Inferior parietal cortex (tissue), 1 donor: ENCODE data around the gene TUBA4A.
"Not testable (repeated sequence)": the region's sequence is repeated elsewhere in the genome, so short reads cannot be mapped to it uniquely, and the experiment has no call there.

Source experiments
- DNase-seq: peaks from one replicate; pipeline ENCODE4 v3.0.0-alpha.2; 2016; ENCODE audit errors: extremely low spot score

Gene TUBA4A

DNA sequence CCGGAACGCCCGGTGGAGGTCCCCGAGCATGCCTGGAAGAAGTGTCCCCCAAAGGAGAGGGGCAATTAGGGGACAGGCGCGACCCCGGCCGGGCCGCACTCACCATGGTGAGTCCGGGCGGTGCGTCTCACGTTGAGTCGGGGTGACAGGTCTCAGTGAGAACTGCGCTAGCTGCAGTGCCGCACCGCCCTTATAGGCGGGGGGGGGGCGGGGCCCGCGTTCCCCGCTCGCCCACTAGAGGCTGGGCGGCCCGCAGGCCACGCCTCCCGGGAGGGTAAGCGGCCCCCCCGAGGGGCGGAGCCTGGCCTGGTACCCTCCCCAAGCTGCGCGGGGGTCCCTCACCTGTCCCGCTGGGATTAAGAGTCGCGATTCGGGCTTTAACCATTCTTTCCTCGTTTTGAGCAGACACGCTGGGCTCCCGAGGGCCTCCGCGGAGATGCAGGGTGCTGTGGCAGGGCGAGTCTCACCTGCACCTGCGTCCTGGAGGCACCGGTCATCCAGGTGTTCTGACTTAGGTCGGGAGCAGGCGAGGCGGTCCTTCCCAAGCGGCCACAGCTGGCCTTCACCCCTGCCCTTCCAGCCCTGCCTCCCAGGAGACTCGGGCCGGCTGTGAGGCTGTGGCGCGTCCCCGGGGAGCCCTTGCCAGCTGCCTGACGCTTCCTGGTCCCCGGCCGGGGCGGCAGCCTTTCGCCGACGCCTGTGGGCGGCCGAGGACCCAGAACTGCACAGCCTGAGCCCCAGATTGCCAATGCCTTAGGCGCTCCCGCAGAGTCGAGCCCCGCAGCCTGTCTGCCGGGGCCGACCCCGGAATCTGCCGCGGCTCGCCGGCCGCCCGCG lies at the start of gene TUBA4A:
TSS of gene TUBA4A (minus strand) at position 166 of the 837 bp plus-strand sequence. CDS start at position 106, 60 bp downstream.
- peak; percentile 77 for DNase-seq

- no peak for DNase-seq
Observed at GRCh38 chr2:219302412-219302968, 48.8 kb upstream of the TUBA4A start.

- DNase-seq, result no peak
Observed at GRCh38 chr2:219300022-219300421, 46.3 kb upstream of the TUBA4A start.

- DNase-seq, result no peak
Observed at GRCh38 chr2:219299372-219299760, 45.6 kb upstream of the TUBA4A start.

GRCh38 chr2:219298759-219299371 lies 45.1 kb upstream of the TUBA4A start:
- DNase-seq, result peak; percentile 85

- no peak for DNase-seq
Observed at GRCh38 chr2:219297766-219298456, 44.2 kb upstream of the TUBA4A start.

GRCh38 chr2:219296631-219297391 lies 43.1 kb upstream of the TUBA4A start:
- no peak for DNase-seq

- DNase-seq, result no peak
Observed at GRCh38 chr2:219296142-219296541, 42.4 kb upstream of the TUBA4A start.

DNA sequence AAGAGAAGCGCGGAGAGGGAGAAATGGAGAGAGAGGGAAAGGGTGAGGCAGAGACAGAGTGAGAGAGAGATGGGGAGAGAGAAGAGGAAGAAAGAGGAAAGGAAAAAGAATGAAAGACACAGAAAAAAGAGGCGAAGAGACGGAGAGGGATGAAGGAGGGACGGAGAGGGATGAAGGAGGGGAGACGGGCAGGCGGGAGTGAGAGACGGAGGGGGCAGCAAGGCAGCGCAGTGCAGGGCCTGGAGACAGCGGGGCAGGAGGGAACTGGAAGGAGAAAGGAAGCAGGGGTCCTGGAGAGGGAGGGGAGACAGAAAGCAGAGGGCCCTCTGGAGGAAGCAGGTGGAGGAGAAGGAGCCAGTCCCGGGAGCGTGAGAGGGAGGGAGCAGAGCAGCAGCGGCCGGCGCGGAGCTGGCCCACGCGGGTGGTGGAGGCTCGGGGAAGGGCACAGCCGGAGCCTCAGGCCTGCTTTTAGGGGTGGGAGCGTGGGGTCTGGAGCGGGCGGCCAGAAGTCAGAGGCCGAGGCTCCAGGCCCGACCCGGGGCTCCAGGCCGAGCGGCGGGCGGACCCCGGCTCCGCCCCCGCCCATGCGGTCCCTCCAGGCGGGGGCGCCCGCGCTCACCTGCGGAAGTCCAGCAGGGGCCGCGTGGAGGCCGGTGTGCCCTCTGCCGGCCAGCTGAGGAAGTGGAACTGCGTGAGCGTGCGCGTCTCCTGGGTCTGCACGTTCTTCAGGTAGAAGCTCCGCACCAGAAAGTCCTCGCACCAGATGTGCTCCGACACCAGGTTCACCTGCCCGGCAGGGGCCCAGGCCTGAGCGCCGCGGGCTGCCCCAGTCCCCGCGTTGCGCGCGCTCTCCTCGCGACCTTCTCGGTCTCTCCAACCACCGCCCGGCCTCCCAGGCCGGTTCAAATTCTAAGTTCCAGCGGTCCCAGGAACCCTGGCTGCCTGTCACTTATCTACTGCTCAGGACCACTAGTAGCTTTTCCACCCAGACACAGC lies 40.9 kb upstream of the TUBA4A start:
- peak; percentile 86 for DNase-seq

DNA sequence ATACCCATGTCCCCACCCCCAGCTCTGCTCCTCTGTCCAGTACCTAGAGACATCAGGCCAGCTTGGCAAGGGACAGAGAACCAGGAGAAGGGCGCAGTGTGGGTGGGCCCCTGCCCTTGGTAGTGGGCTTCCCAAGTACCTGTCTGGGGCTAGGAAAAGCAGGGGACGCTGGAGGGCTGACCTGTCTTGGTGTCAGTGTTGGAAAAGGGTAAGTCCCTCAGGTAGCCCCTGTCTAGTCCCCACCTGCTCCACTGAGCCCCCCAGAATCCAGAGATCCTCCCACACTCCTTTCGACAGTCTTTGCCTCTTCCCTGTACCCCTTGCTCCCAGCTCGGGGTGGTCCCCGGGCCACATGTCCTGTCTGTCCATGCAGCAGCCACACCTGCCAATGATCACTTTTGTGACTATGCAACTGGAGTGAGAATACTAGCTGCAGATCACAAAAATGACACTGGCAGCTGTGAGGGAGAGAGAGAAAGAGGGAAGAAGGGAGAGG lies 40.1 kb upstream of the TUBA4A start:
- no peak for DNase-seq

DNA sequence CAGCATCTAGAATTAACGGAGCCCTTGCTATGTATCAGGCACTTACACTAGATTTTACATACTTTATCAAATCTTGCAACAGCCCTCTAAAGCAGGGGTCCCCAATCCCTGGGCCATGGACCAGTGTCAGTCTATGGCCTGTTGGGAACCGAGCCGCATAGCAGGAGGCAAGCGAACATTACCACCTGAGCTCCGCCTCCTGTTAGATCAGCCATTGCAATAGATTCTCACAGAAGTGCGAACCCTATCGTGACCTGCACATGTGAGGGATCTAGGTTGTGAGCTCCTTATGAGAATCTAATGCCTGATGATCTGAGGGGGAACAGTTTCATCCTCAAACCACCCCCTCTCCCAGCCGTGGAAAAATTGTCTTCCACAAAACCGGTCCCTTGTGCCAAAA lies 38.9 kb upstream of the TUBA4A start:
- DNase-seq, result no peak

DNA sequence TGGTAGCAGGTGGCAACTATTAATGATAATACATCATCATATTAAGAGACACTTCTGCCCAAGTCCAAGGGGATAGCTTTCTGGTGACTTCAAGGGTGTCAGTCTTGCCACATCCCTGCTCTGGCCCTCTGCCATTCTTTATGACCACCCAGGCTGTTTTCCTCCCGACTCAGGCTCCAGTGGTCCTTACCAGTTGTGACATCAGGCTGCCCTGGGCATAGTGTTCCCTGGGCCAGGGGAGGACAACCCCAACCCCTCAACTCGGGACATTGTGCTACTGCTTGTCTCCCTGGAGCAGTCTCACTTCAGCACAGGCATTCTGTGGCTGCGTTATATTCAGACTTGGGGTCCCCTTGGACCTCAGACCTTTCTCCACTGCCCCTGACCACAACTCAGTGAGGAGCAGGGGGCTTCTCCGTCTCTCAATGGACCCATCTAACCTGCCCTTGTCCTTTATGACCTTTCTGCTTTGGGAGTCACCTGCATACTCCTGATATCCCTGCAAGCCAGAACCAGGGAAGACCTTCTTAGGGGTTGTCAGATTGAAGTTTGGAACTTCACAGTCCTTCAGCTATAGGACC lies 38.3 kb upstream of the TUBA4A start:
- DNase-seq, result no peak

GRCh38 chr2:219291394-219291793 lies 37.7 kb upstream of the TUBA4A start:
- DNase-seq, result no peak

GRCh38 chr2:219290381-219291171 lies 36.9 kb upstream of the TUBA4A start:
- DNase-seq, result no peak

GRCh38 chr2:219289537-219290361 lies 36.0 kb upstream of the TUBA4A start:
- DNase-seq, result peak; percentile 86

DNA sequence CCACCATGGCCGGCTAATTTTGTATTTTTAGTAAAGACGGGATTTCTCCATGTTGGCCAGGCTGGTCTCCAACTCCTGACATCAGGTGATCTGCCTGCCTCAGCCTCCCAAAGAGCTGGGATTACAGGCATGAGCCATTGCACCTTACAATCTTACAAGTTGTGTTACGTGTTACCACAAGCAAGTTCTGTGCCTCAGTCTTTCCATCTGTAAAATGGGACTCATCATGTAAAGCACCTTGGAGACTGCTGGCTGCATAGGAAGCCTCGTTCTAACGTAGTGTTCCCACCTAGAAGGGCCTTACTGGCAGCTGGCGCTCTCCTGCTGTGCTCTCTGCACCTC lies 35.4 kb upstream of the TUBA4A start:
- no peak for DNase-seq

DNA sequence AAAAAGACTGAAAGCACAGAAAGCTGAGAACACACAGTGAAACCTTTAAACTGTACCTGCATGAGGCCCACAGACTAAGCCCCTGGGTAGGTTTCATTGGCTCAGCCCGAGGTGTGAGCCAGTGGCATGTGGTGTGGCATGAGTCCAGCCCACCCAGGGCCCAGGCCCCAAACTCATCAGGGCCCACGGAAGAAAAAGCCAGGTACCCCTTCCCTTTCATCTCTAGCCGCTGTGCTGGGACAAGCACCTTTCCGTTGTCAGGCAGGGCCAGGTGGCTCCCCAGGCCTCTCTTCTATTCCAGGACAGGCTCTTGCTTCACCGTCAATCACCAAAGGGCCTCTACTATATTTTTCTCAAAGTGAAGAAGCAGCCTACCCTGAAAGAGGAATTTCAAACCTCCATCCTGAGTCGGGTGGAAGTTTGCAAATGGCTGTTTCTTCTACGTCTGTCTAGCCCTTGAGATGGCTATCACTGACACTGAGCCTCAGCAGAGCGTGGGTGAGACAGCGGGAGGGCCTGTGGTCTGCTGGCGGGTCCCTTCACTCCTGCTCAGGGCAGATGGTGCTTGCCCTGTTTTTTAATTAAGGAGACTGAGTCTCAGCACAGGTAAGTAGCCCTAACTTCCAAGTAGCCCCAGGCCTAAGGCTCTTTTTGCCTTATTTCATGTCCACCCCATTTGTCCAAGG lies 34.0 kb upstream of the TUBA4A start:
- no peak for DNase-seq

- DNase-seq, result not testable (repeated sequence)
Observed at GRCh38 chr2:219287116-219287440, 33.4 kb upstream of the TUBA4A start.
